T-helper 2 cell (primary cell): Measurements from ENCODE around the gene BCAS1.
A peak's percentile ranks its signal among the peaks of the same experiment; 100 is the strongest.

ENCODE experiments used
- DNase-seq, 5 experiments: peaks; one replicate each; pipeline versions ENCODE4 v3.0.0 to v3.0.0-alpha.2; 2012 to 2022
- total RNA-seq, 2 donors: gene quantifications; one replicate each; lab custom pipeline; 2026; lab: John Stamatoyannopoulos, UW

Gene BCAS1
- total RNA-seq, result 0 to 2.3 reads per million in 2 donors

DNA sequence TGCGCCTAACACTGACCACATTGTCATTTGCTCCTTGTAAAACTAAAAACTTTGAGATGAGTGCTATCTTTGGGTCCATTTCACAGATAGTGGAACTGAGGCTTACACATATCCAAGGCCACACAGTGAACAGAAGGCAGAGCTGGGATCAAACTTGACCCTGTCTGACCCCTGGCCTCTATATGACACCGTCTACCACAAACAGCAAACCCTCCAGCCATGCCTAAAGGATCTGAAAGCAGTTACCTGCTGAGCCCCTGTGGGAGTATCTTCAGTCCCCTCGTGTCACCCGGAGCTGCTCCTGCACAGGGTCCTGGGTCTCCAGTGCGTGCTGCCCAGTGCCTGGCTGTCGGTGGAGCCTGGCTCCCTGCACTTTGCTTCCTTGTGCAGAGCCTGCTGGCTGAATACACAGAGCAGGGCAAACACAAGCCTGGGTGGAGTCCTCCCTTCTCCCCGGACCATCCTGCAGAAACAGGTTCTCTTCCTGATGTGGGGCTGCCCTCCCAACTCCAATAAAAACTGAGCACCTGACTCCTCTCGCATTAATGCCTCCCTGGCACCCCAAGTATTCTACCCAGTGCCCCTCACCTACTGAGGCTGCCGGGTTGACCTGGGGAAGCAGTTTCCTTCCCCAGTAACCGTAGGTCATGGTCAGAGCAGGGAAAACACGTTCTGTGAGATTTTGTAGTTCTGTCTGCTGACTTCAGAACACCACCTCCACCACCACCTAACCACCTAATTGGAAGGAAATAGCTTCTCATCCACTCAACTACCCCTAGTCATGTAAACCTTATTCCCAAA lies at the start of gene BCAS1:
BCAS1 (minus strand) TSS at position 408 of the 801 bp plus-strand sequence. CDS start 11,876 bp downstream, outside the sequence.
- no peak for DNase-seq

DNA sequence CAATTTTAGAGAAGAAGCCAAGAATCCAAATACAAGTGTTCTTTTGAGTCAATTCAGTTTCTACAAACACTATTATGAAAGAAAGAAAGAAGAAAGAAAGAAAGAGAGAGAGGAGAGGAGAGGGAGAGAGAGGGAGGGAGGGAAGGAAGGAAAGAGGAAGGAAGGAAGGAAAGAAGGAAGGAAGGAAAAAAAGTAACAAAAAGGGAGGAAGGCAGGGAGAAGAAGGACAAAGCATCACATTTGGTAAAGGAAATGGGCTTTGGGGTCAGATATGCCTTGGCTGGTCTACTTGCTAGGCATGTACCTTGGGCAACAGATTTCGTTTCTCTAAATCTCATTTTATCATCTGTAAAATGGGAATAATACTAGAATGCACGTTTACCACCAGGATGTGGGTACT lies 49.4 kb upstream of the BCAS1 start:
- no peak for DNase-seq

GRCh38 chr20:54118220-54119001 lies 48.0 kb upstream of the BCAS1 start:
- no peak for DNase-seq

- no peak for DNase-seq
These were observed 46.3 kb upstream of the BCAS1 start for GRCh38 chr20:54116550-54117235.

- DNase-seq, result no peak
These were observed 44.9 kb upstream of the BCAS1 start for GRCh38 chr20:54115172-54115854.

DNA sequence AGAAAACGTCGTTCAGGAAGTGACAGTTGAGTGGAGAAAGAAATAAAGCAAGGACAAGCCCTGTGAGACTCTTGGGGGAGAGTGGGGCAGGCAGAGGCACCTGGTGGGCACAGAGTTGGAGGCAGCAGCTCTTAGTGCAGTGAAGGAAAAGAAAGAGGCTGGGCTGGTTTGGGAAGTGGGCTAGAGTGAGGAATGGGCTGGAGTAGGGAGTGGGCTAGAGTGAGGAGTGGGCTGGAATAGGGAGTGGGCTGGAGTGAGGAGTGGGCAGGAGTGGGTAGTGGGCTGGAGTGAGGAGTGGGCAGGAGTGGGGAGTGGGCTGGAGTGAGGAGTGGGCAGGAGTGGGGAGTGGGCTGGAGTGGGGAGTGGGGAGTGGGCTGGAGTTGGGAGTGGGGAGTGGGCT lies 43.7 kb upstream of the BCAS1 start:
- no peak for DNase-seq

DNA sequence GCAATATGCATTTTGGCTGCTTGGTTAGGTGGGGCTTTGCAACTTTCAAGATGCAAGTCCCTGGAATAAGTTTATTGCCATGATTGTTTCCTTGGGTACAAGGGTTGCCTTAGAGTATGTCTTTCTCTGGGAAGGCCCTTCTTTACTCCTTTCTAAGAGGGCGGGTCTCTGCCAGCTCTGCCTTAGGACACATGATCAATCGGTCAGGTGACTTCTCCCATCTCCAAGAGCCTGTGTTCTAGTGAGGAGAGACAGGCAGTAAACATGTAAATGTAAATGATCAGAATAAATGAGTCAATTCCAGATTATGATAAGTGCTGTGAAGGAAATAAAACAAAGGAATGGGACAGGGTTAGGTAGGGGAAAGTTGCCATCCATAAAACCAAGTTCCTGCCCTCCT lies 43.2 kb upstream of the BCAS1 start:
- no peak for DNase-seq

DNA sequence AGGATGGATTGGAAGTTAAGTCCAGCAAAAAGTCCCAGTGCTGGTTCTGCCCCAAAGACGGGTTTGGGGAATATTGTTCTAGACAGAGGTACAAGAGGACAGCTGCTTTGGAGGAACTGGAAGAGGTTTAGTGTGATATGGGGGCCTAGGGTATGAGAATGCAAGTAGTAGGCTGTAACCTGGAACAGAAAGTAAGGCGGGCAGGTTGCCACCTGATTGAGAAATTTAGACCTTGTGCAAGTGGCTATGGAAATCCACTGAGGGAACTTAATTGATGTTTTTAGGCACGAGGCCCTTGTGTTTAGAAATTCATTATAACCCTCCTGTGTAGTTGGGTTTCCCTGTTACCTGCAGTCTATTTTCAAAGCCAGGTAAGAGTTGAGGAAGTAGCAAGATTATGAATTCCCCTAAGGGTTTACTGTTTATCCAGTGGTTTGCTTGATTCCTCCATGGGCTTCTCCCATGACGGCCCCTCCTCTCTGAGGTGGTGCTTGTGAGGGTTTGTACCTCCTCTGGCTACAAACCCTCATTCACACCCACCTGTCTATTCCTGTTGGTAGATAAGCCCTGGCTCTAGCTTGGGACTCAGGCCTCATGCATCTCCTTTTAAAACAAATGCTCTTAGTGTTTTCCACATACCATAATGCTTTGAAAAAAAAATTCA lies 42.0 kb upstream of the BCAS1 start:
- DNase-seq, result no peak

DNA sequence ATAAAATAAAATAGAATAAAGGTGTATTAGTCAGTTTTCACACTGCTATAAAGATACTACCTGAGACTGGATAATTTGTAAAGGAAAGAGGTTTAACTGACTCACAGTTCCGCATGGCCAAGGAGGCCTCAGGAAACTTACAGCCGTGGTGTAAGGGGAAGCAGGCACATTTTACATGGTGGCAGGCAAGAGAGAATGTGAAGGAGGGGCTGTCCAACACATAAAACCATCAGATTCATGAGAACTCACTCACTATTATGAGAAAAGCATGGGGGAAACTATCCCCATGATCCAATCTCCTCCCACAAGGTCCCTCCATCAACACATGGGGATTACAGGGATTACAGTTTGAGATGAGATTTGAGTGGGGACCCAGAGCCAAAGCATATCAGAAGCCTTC lies 41.1 kb upstream of the BCAS1 start:
- DNase-seq, result no peak

- DNase-seq, result peak in 1 of 5 experiments; percentile 41
These were observed 40.1 kb upstream of the BCAS1 start for GRCh38 chr20:54110457-54110856.

- no peak for DNase-seq
These were observed 39.6 kb upstream of the BCAS1 start for GRCh38 chr20:54110041-54110440.

- no peak for DNase-seq
These were observed 38.4 kb upstream of the BCAS1 start for GRCh38 chr20:54108817-54109216.

DNA sequence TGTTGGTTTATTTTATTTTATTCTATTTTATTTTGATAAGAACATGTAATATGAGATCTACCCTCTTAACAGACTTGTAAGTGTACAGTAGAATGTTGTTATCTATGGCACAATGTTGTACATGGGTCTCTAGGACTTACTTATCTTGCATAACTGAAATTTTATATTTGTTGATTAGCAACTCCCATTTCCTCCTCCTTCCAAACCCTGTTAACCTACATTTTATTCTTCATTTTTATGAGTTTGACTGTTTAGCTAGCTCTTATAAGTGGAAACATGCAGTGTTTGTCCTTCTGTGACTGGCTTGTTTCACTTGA lies 37.9 kb upstream of the BCAS1 start:
- DNase-seq, result no peak

DNA sequence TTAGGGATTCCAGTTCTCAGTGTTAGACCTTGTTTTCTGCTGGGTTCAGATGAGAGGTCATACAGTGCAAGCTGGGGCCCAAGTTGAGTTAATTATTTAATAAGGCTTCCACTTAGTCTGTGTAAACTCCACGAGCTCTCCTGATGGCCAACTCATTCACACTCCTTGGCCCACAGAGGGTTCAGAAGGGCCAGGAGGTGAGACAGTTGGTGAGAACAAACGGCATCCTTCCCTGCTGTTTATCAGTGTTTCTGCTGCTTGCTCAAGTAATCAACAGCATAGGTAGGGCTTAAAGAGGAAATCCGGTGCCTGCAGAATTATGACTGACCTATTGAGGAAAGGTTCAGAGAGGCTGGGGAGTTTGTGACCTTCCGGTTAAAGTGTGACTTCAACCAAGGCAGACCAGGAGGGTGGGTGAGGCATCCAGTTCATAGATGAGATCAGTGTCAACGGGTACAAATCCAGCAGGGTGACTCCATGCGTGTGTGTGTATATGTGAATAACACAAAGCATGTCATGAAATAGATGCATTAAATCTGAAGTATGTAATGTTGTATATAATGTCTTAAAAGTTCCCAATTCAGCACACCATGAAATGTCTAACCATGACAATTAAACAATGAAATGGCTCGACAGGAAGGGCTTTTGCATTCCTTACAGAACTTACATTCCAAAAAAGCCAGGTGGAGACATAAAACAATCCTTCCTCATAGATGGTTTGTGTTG lies 37.4 kb upstream of the BCAS1 start:
- no peak for DNase-seq

DNA sequence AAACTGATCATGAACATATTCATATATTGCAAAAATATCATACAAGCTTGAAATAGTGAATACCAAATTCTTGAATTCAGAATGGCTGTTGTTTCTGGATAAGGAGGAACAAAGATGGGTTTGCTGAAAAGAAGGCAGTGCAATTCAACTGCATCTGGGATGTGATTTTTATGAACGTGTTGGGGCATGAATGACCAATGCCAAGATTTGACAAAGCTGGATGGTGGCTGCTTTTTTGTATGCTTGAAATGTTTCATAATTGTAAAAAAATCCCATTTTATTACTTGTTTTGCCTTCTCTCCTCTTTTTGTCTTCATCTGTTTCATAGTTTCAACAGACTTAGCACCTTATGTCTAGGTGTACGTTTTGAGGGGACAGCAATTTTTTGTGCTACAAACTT lies 36.8 kb upstream of the BCAS1 start:
- no peak for DNase-seq

DNA sequence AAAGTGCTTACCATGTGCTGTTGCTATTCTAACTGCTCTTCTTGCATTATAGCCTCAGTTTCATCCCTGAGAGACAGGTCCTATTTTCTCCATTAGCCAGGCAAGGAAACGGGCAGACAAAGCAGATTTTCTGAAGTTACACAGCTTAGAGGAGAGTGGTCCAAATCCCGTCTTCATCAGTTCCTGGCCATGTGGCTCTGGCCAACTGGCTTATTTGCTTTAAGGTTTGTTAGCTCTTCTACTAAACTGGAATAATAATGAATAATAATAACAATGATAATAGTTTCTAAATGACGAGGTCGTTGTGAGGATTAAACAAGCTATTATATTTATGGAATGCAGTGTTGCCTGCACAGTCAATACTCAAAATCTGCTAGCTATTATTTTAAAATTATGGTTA lies 35.8 kb upstream of the BCAS1 start:
- DNase-seq, result no peak

DNA sequence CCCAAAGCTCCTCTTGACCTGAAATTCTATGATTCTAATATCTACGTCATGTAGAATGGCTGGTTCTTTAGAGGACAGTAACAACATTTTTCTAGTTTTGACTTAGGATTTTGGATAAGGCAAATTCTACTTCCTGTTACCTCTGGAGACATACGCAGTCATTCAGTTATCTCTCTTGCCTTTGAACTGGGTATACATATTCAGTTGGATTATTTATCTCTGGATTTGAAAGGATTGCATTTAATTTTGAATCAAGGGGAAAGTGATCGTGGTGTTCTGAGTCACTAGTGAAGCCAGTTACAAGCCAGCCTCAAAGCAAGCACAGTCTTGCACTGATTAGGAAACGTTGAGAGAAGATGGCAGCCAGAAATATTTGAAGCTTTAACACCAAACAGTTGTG lies 35.3 kb upstream of the BCAS1 start:
- DNase-seq, result no peak

DNA sequence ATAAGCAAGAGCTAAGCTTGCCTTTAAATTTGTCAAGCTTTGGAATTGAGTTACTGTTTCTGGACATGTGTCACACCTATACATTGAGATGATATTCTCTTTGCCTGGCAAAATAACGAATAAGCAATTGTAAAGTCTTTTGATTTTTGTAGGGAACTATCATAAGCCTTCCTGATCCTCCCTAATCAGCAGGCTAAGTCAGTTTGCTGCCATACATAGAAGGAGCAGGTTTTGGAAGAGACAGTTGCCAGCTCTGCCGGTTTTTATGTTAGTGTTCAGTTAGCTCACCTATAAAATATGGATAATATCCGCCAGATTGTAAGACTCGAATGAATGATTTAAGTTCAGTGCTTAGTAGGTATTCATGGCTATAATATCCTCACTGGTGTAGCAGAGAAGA lies 34.4 kb upstream of the BCAS1 start:
- DNase-seq, result no peak

DNA sequence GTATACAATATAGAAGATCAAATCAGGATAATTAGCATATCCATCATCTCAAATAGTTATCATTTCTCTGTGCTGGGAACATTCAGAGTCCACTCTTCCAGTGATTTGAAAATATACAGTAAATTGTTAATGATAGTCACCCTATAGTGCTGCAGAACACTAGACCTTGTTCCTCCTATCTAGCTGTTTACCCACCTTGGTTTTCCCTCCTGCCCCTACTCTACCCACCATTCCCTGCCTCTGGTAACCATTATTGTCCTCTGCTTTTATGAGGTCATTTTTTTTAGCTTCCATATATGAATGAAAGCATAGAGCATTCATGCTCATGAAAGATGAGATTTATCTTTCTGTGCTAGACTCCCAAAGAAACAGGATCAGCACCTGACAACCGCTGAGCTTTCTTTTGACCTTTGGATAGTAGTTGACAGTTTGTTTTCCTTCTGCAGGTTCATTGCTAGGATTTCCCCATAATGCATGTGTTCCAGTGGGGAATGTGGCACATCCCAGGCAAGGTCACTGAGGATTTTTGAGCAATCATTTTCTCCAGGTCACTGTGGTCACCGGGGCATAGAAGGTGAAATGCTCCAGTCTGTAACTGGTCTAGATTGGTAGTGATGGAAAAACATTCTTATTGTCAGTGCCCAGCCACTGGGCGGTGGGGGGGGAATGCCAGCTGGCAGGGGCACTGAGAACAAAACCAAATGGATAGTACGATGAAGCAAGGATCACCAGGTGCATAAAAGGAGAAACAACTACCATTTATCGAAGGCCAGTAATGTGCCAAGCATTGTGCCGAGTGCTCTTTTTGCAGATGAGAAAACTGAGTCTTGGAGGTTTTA lies 33.6 kb upstream of the BCAS1 start:
- no peak for DNase-seq

GRCh38 chr20:54103067-54103761 lies 32.8 kb upstream of the BCAS1 start:
- DNase-seq, result peak; percentile 16 to 65 (median 51)
